Measurements from ENCODE around the gene SLC9A8.
"Not testable (repeated sequence)": the region's sequence is repeated elsewhere in the genome, so short reads cannot be mapped to it uniquely, and the experiment has no call there.

SLC9A8 gene

DNA sequence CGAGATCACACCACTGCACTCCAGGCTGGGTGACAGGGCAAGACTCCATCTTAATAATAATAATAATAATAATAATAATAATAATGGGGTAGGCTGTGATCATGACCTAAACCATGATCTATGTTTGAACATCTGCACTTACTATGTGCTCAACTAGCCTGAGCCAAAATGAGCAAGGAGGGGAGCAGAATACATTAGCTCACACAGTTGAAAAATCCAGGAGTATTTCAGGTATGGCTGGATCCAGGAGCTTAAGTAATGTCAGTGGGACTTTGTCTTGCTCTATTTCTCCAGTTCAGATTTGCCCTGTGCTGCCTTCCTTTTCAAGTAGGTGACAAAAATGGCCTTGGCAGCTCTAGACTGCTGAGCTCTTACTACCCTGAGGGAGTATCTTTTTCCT, 32.7 kb upstream of the SLC9A8 start:
- TF ChIP-seq POLR2AphosphoS5 (IDR thresholded peaks at IDR 0.05; ENCODE audit: low read depth, low read length): no peak
- TF ChIP-seq TAF1 (IDR thresholded peaks at IDR 0.05; ENCODE audit: borderline replicate concordance, low read depth, low read length): no peak
- no peak for TF ChIP-seq POLR2A (IDR thresholded peaks at IDR 0.05; ENCODE audit: low read depth, low read length)
- FAIRE-seq (no peak), DNase-seq (ENCODE audit: insufficient read length) (no peak)

GRCh38 chr20:49781676-49782075, 31.0 kb upstream of the SLC9A8 start:
- FAIRE-seq (no peak), DNase-seq (ENCODE audit: insufficient read length) (no peak)
- TF ChIP-seq POLR2AphosphoS5 (IDR thresholded peaks at IDR 0.05; ENCODE audit: low read depth, low read length) (no peak), POLR2A (IDR thresholded peaks at IDR 0.05; ENCODE audit: low read depth, low read length) (no peak), TAF1 (IDR thresholded peaks at IDR 0.05; ENCODE audit: borderline replicate concordance, low read depth, low read length) (no peak)

GRCh38 chr20:49782439-49782838, 30.2 kb upstream of the SLC9A8 start:
- FAIRE-seq: not testable (repeated sequence)

GRCh38 chr20:49783021-49783995, 29.3 kb upstream of the SLC9A8 start:
- FAIRE-seq; DNase-seq (ENCODE audit: insufficient read length): not testable (repeated sequence)

More at GRCh38 chr20:49782439-49782838, 30.2 kb upstream of the SLC9A8 start:
- DNase-seq (ENCODE audit: insufficient read length): not testable (repeated sequence)

- no peak for DNase-seq (ENCODE audit: insufficient read length)
- TF ChIP-seq POLR2A (IDR thresholded peaks at IDR 0.05; ENCODE audit: low read depth, low read length): no peak
- no peak for TF ChIP-seq TAF1 (IDR thresholded peaks at IDR 0.05; ENCODE audit: borderline replicate concordance, low read depth, low read length)
- TF ChIP-seq POLR2AphosphoS5 (IDR thresholded peaks at IDR 0.05; ENCODE audit: low read depth, low read length): no peak
- no peak for FAIRE-seq
Measured at GRCh38 chr20:49784291-49784690, 28.3 kb upstream of the SLC9A8 start.

- TF ChIP-seq POLR2AphosphoS5 (IDR thresholded peaks at IDR 0.05; ENCODE audit: low read depth, low read length) (no peak), TAF1 (IDR thresholded peaks at IDR 0.05; ENCODE audit: borderline replicate concordance, low read depth, low read length) (no peak), POLR2A (IDR thresholded peaks at IDR 0.05; ENCODE audit: low read depth, low read length) (no peak)
- DNase-seq (ENCODE audit: insufficient read length) (no peak), FAIRE-seq (no peak)
Measured at GRCh38 chr20:49785149-49785851, 27.3 kb upstream of the SLC9A8 start.

GRCh38 chr20:49785852-49786175, 26.8 kb upstream of the SLC9A8 start:
- peak; percentile 43 for DNase-seq (ENCODE audit: insufficient read length)
- peak; percentile 92 for FAIRE-seq
- no peak for TF ChIP-seq POLR2AphosphoS5 (IDR thresholded peaks at IDR 0.05; ENCODE audit: low read depth, low read length)
- no peak for TF ChIP-seq TAF1 (IDR thresholded peaks at IDR 0.05; ENCODE audit: borderline replicate concordance, low read depth, low read length)
- no peak for TF ChIP-seq POLR2A (IDR thresholded peaks at IDR 0.05; ENCODE audit: low read depth, low read length)

GRCh38 chr20:49786196-49786595, 26.4 kb upstream of the SLC9A8 start:
- TF ChIP-seq TAF1 (IDR thresholded peaks at IDR 0.05; ENCODE audit: borderline replicate concordance, low read depth, low read length) (no peak), POLR2A (IDR thresholded peaks at IDR 0.05; ENCODE audit: low read depth, low read length) (no peak), POLR2AphosphoS5 (IDR thresholded peaks at IDR 0.05; ENCODE audit: low read depth, low read length) (no peak)
- no peak for DNase-seq (ENCODE audit: insufficient read length)
- no peak for FAIRE-seq

GRCh38 chr20:49786668-49787370, 25.8 kb upstream of the SLC9A8 start:
- TF ChIP-seq POLR2A (IDR thresholded peaks at IDR 0.05; ENCODE audit: low read depth, low read length): no peak
- TF ChIP-seq POLR2AphosphoS5 (IDR thresholded peaks at IDR 0.05; ENCODE audit: low read depth, low read length): no peak
- no peak for TF ChIP-seq TAF1 (IDR thresholded peaks at IDR 0.05; ENCODE audit: borderline replicate concordance, low read depth, low read length)
- DNase-seq (ENCODE audit: insufficient read length): no peak
- FAIRE-seq: no peak

- TF ChIP-seq POLR2A (IDR thresholded peaks at IDR 0.05; ENCODE audit: low read depth, low read length): no peak
- no peak for TF ChIP-seq TAF1 (IDR thresholded peaks at IDR 0.05; ENCODE audit: borderline replicate concordance, low read depth, low read length)
- TF ChIP-seq POLR2AphosphoS5 (IDR thresholded peaks at IDR 0.05; ENCODE audit: low read depth, low read length): no peak
Measured at GRCh38 chr20:49787371-49788357, 25.0 kb upstream of the SLC9A8 start.

More at GRCh38 chr20:49787371-49788357, 25.0 kb upstream of the SLC9A8 start:
- FAIRE-seq: no peak
- no peak for DNase-seq (ENCODE audit: insufficient read length)
